Measurements from ENCODE around the gene GMPR2. TPM values are rescaled to one million over a fixed set of nuclear protein-coding genes. Genes with fewer than 3 reads are reported as not detected.

Gene GMPR2
- total and polyA plus RNA-seq, 2 of the 13 experiments (the other 11 are each of a cell fraction or from before 2014, with no cell fraction given), result 210 to 273 TPM

GRCh38 chr14:24195186-24196070 lies 37.3 kb upstream of the GMPR2 start, which contains the start of gene TM9SF1 (continued):
- peak; percentile 73; the same call in 2 of the 3 replicates for TF ChIP-seq MXI1 (IDR thresholded peaks at IDR 0.05; ENCODE audit: borderline replicate concordance, low read depth, low read length)
- TF ChIP-seq ZNF614 (CRISPR knock-in tag; IDR thresholded peaks at IDR 0.05; ENCODE audit: borderline replicate concordance), result no peak; the same call in none of the 2 replicates
- no peak for TF ChIP-seq RAD51 (IDR thresholded peaks at IDR 0.05; ENCODE audit: borderline replicate concordance)
- TF ChIP-seq SAP130 (CRISPR knock-in tag; IDR thresholded peaks at IDR 0.05; ENCODE audit: low read depth), result peak; percentile 100
- peak; percentile 93 for TF ChIP-seq ZHX2 (IDR thresholded peaks at IDR 0.05; ENCODE audit: low read depth)
- TF ChIP-seq ZHX2 (CRISPR knock-in tag; IDR thresholded peaks at IDR 0.05; ENCODE audit: borderline replicate concordance), result peak; percentile 94
- TF ChIP-seq IRF2 (CRISPR knock-in tag; IDR thresholded peaks at IDR 0.05), result peak; percentile 99
- peak; percentile 62 for TF ChIP-seq RBAK (CRISPR knock-in tag; IDR thresholded peaks at IDR 0.05)
- peak; percentile 100 for TF ChIP-seq ZNF407 (CRISPR knock-in tag; IDR thresholded peaks at IDR 0.05; ENCODE audit: not compliant biosample characterization)
- TF ChIP-seq ZBTB37 (CRISPR knock-in tag; IDR thresholded peaks at IDR 0.05), result peak; percentile 86
- no peak for TF ChIP-seq SMARCC2 (IDR thresholded peaks at IDR 0.05)
- TF ChIP-seq PAWR (CRISPR knock-in tag; IDR thresholded peaks at IDR 0.05; ENCODE audit: borderline replicate concordance), result peak; percentile 97
- TF ChIP-seq MYNN (CRISPR knock-in tag; IDR thresholded peaks at IDR 0.05; ENCODE audit: low read depth), result peak; percentile 96
